ENCODE results near the gene CDC6. TPM values are rescaled to one million over a fixed set of nuclear protein-coding genes. Genes with fewer than 3 reads are reported as not detected.

CDC6 gene
- total and polyA plus RNA-seq, 2 of the 8 experiments (the other 6 are each of a cell fraction or from before 2014, with no cell fraction given) = 50.5 to 140 TPM

GRCh38 chr17:40312131-40312731 lies 24.6 kb downstream of the CDC6 start:
- TF ChIP-seq ZNF274 (IDR thresholded peaks at IDR 0.05; ENCODE audit: borderline replicate concordance, extremely low read depth, low read length) = no peak
- TF ChIP-seq YY1 (IDR thresholded peaks at IDR 0.05; ENCODE audit: low read depth, low read length) = no peak
- Histone ChIP-seq H3K27ac (ENCODE audit: low read depth, low read length) (no peak overlapping the region), H3K9me3 (ENCODE audit: insufficient read depth in 2 of 2, low read depth in 1 of 2, low read length in 1 of 2) (no peaks in the 10 kb centered on the region), H4K8ac (ENCODE audit: extremely low read depth, insufficient read depth, low read length) (no peak overlapping the region), H3K4me3 (ENCODE audit: extremely low read depth in 1 of 4, insufficient read depth in 2 of 4, low read depth in 3 of 4, low read length in 4 of 4) (no peak overlapping the region), H2AFZ (ENCODE audit: low read length) (no peak overlapping the region), H3K56ac (replicated peaks; ENCODE audit: insufficient read length, low read depth, low read length) (no peak overlapping the region), H2AK5ac (ENCODE audit: low read depth, low read length) (no peak overlapping the region), H2BK15ac (ENCODE audit: low read length) (no peak overlapping the region), H2BK5ac (ENCODE audit: low read depth, low read length) (0 out of 2 replicates have a peak overlapping the region, but pooled peaks have one; percentile 69), H3K36me3 (ENCODE audit: control insufficient read depth in 2 of 4, insufficient read depth in 4 of 4, low read length in 3 of 4) (no peaks in the 10 kb centered on the region), H3K23me2 (ENCODE audit: low read depth, low read length) (peaks cover 5% of the 10 kb centered on the region), H3K4me2 (ENCODE audit: insufficient read depth in 1 of 2, low read depth in 2 of 2, low read length in 2 of 2) (no peak overlapping the region), H3K4ac (replicated peaks; ENCODE audit: insufficient read length, low read depth, low read length) (no peak overlapping the region), H2BK12ac (ENCODE audit: low read depth, low read length) (no peak overlapping the region), H3K79me2 (ENCODE audit: control insufficient read depth in 1 of 2, insufficient read depth in 2 of 2, low read length in 2 of 2) (no peaks in the 10 kb centered on the region), H2BK120ac (replicated peaks; ENCODE audit: low read depth, low read length) (no peak overlapping the region), H3K23ac (ENCODE audit: insufficient read length) (no peak overlapping the region), H4K5ac (ENCODE audit: insufficient read length, low read depth, low read length) (no peak overlapping the region), H3K14ac (ENCODE audit: insufficient read length) (no peak overlapping the region), H3K4me1 (replicated peaks in 1 of 4; ENCODE audit: control insufficient read depth in 3 of 4, insufficient read depth in 4 of 4, low read length in 3 of 4) (peaks cover 5 to 42% (median 32%) of the 10 kb centered on the region in 4 experiments), H2BK20ac (ENCODE audit: low read length) (no peak overlapping the region), H3K9ac (replicated peaks in 1 of 4; ENCODE audit: extremely low read depth in 1 of 4, low read depth in 3 of 4, low read length in 3 of 4) (no peak overlapping the region), H4K20me1 (replicated peaks in 1 of 2; ENCODE audit: control insufficient read depth in 1 of 2, insufficient read depth in 2 of 2, low read length in 2 of 2) (peaks cover 0 to 8% of the 10 kb centered on the region in 2 experiments), H3K27me3 (replicated peaks in 1 of 4; ENCODE audit: control insufficient read depth in 3 of 4, extremely low read depth in 1 of 4, insufficient read depth in 3 of 4, low read length in 3 of 4) (peaks cover 0 to 15% (median 9%) of the 10 kb centered on the region in 4 experiments; a peak in 5 of 7 replicates), H3K18ac (ENCODE audit: extremely low read depth, low read length) (no peak overlapping the region), H3K79me1 (ENCODE audit: low read depth, low read length) (no peaks in the 10 kb centered on the region), H4K91ac (replicated peaks; ENCODE audit: insufficient read length, low read length) (no peak overlapping the region)
- POLR2A ChIA-PET (ENCODE audit: partially characterized antibody) = interaction anchor here (1.0 to 30.6 kb wide), 3 partner anchors 16 to 182 kb away, joined by 3 to 570 read pairs (median 540); partner anchors contain the start of genes CDC6, GJD3 and RARA
- WGBS, 2 experiments (ENCODE audit: extremely low coverage in 1 of 2, insufficient coverage in 1 of 2, insufficient read length in 1 of 2, insufficient replicate concordance in 2 of 2, low coverage in 1 of 2, low lambda C conversion rate in 2 of 2, missing lambda C conversion rate in 1 of 2) = 79% methylated on average over 7 of the region's 7 CpGs; no CpG with 5 or more reads in 1 of the 2 experiments
- DNase-seq (ENCODE audit: low read depth in 1 of 2, low spot score in 2 of 2) (no peak), FAIRE-seq (no peak)
- CTCF ChIA-PET (ENCODE audit: partially characterized antibody) = interaction anchor here (0.6 to 39.2 kb wide), 7 partner anchors 9 to 148 kb away, joined by 3 to 1198 read pairs (median 4); partner anchors contain the start of gene GJD3
